BLaER1 treated with 17β-estradiol and CSF1 and Interleukin-3, amounts not matched to agents 10 nM and 100 nM (cell line): ENCODE measurements around the gene ZMYND10.

ENCODE experiments used
- H3K27ac ChIP-seq, 11 experiments: shearing (Covaris generic); formaldehyde crosslinking; 2 replicates each; pipeline ENCODE4 v1.8.1; 2022
- H3K27me3 ChIP-seq, 11 experiments: shearing (Covaris generic); formaldehyde crosslinking; 2 replicates each; pipeline ENCODE4 v1.8.1; 2022
- H3K36me3 ChIP-seq, 11 experiments: shearing (Covaris generic); formaldehyde crosslinking; 2 replicates each; pipeline ENCODE4 v1.8.1; 2022
- H3K4me1 ChIP-seq, 10 experiments: shearing (Covaris generic); formaldehyde crosslinking; 2 replicates each; pipeline ENCODE4 v1.8.1; 2022
- H3K4me2 ChIP-seq, 11 experiments: shearing (Covaris generic); formaldehyde crosslinking; 2 replicates each; pipeline ENCODE4 v1.8.1; 2022
- H3K4me3 ChIP-seq, 10 experiments: shearing (Covaris generic); formaldehyde crosslinking; 2 replicates each; pipeline ENCODE4 v1.8.1; 2022
- H3K9ac ChIP-seq, 11 experiments: shearing (Covaris generic); formaldehyde crosslinking; 2 replicates each; pipeline ENCODE4 v1.8.1; 2022
- H3K9me3 ChIP-seq, 11 experiments: shearing (Covaris generic); formaldehyde crosslinking; replicated peaks in 1 of 11; 2 replicates each; pipeline ENCODE4 v1.8.1; 2022
- H4K20me1 ChIP-seq, 11 experiments: shearing (Covaris generic); formaldehyde crosslinking; 2 replicates each; pipeline ENCODE4 v1.8.1; 2022
- Cebpa-rat ChIP-seq, 11 experiments: shearing (Covaris generic); IDR thresholded peaks; 2 replicates each; pipeline ENCODE4 v1.8.1; 2022

Gene ZMYND10

GRCh38 chr3:50383750-50384149 lies 38.2 kb upstream of the ZMYND10 start:
- Histone ChIP-seq H3K9ac (peak overlapping the region in 1 of 11 experiments; percentile 8; a peak in 1 of 22 replicates), H3K27ac (no peak overlapping the region), H3K27me3 (no peaks in the 10 kb centered on the region; a peak in 1 of 22 replicates), H3K9me3 (no peaks in the 10 kb centered on the region), H3K4me1 (peaks cover 0 to 27% (median 10%) of the 10 kb centered on the region in 10 experiments; a peak in 11 of 20 replicates), H3K36me3 (no peaks in the 10 kb centered on the region), H3K4me3 (no peak overlapping the region), H3K4me2 (no peak overlapping the region), H4K20me1 (no peaks in the 10 kb centered on the region; a peak in 1 of 22 replicates)
- no peak for TF ChIP-seq Cebpa-rat (IDR thresholded peaks at IDR 0.05)

DNA sequence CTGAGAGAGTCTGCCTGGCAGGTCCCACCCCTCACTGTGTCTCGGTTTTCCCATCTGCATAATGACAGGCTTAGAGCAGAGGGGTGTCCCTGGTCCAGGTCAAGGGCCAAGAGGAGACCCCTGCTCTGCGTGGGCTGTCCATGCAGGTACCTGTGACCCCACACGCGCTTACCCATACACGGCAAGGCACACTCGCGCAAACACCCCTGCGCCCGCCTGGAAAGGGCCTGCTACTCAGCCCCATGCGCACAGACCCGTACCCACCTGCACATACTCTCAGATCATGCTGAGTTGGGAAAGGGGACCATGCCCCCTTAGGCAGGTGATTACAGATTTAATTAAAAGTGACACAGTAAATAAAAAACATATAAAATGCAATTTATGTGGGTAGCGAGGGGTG lies 37.2 kb upstream of the ZMYND10 start:
- no peak for TF ChIP-seq Cebpa-rat (IDR thresholded peaks at IDR 0.05)
- H4K20me1 ChIP-seq: no peaks in the 10 kb centered on the region; a peak in 1 of 22 replicates
- no peaks in the 10 kb centered on the region; a peak in 1 of 22 replicates for H3K27me3 ChIP-seq
- H3K27ac ChIP-seq: no peak overlapping the region
- peaks cover 0 to 25% (median 10%) of the 10 kb centered on the region in 10 experiments; a peak in 11 of 20 replicates for H3K4me1 ChIP-seq
- no peak overlapping the region for H3K4me2 ChIP-seq
- H3K4me3 ChIP-seq: no peak overlapping the region
- no peaks in the 10 kb centered on the region for H3K36me3 ChIP-seq
- no peaks in the 10 kb centered on the region for H3K9me3 ChIP-seq
- H3K9ac ChIP-seq: no peak overlapping the region

GRCh38 chr3:50381383-50381782 lies 35.9 kb upstream of the ZMYND10 start:
- no peak for TF ChIP-seq Cebpa-rat (IDR thresholded peaks at IDR 0.05)
- Histone ChIP-seq H3K4me2 (peak overlapping the region in 5 of 11 experiments; percentile 15 to 56 (median 31); a peak in 8 of 22 replicates), H3K9ac (no peak overlapping the region), H3K9me3 (no peaks in the 10 kb centered on the region), H3K4me3 (no peak overlapping the region), H4K20me1 (no peaks in the 10 kb centered on the region; a peak in 1 of 22 replicates), H3K4me1 (peaks cover 0 to 25% (median 11%) of the 10 kb centered on the region in 10 experiments; a peak in 12 of 20 replicates), H3K27me3 (no peaks in the 10 kb centered on the region; a peak in 1 of 22 replicates), H3K36me3 (no peaks in the 10 kb centered on the region), H3K27ac (no peak overlapping the region)

GRCh38 chr3:50380405-50381085 lies 35.0 kb upstream of the ZMYND10 start:
- Histone ChIP-seq H3K9me3 (no peaks in the 10 kb centered on the region), H3K9ac (no peak overlapping the region), H3K36me3 (no peaks in the 10 kb centered on the region), H3K4me2 (peak overlapping the region in 5 of 11 experiments; percentile 15 to 56 (median 31); a peak in 7 of 22 replicates), H3K27me3 (no peaks in the 10 kb centered on the region), H3K4me1 (peaks cover 0 to 28% (median 19%) of the 10 kb centered on the region in 10 experiments; a peak in 15 of 20 replicates), H4K20me1 (no peaks in the 10 kb centered on the region; a peak in 1 of 22 replicates), H3K27ac (no peak overlapping the region), H3K4me3 (no peak overlapping the region)
- TF ChIP-seq Cebpa-rat (IDR thresholded peaks at IDR 0.05): no peak

DNA sequence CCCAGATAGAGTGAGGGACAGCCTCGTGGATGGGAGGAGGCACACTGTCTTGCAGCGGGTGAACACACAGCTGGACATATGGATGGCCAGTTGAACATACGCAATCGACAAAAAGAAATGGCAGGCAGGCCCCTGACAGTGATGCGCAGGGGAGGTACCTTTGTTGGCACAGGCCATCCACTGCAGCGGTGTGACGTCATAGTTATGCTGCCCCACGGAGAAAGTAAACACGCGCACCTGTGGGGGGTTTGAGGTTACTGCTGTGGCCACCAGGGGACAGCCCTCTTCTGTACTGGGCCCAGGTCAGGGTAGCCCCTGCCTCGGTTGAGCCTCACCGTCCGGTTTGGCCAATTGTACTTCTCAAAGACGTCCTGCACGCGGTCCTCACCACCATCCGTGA lies 33.2 kb upstream of the ZMYND10 start:
- no peak overlapping the region for H3K27ac ChIP-seq
- H3K9me3 ChIP-seq: no peaks in the 10 kb centered on the region
- no peak overlapping the region for H3K9ac ChIP-seq
- H4K20me1 ChIP-seq: no peaks in the 10 kb centered on the region; a peak in 1 of 22 replicates
- no peak overlapping the region for H3K4me3 ChIP-seq
- H3K27me3 ChIP-seq: no peaks in the 10 kb centered on the region
- no peak overlapping the region for H3K4me2 ChIP-seq
- H3K36me3 ChIP-seq: no peaks in the 10 kb centered on the region
- peaks cover 0 to 35% (median 31%) of the 10 kb centered on the region in 10 experiments; a peak in 16 of 20 replicates for H3K4me1 ChIP-seq
- TF ChIP-seq Cebpa-rat (IDR thresholded peaks at IDR 0.05): no peak

- no peaks in the 10 kb centered on the region for H3K9me3 ChIP-seq
- H3K4me2 ChIP-seq: no peak overlapping the region
- H3K4me3 ChIP-seq: no peak overlapping the region
- no peaks in the 10 kb centered on the region for H4K20me1 ChIP-seq
- H3K9ac ChIP-seq: no peak overlapping the region
- H3K27ac ChIP-seq: no peak overlapping the region
- peaks cover 0 to 38% (median 33%) of the 10 kb centered on the region in 10 experiments; a peak in 16 of 20 replicates for H3K4me1 ChIP-seq
- H3K27me3 ChIP-seq: no peaks in the 10 kb centered on the region
- TF ChIP-seq Cebpa-rat (IDR thresholded peaks at IDR 0.05): no peak
- H3K36me3 ChIP-seq: no peaks in the 10 kb centered on the region
Observed at GRCh38 chr3:50378024-50378423, 32.5 kb upstream of the ZMYND10 start.

- peaks cover 0 to 39% (median 32%) of the 10 kb centered on the region in 10 experiments; a peak in 16 of 20 replicates for H3K4me1 ChIP-seq
- no peak for TF ChIP-seq Cebpa-rat (IDR thresholded peaks at IDR 0.05)
Observed at GRCh38 chr3:50375258-50375931, 29.9 kb upstream of the ZMYND10 start.

GRCh38 chr3:50374363-50375257 lies 29.1 kb upstream of the ZMYND10 start:
- Histone ChIP-seq H3K36me3 (no peaks in the 10 kb centered on the region), H4K20me1 (no peaks in the 10 kb centered on the region), H3K9ac (peak overlapping the region in 1 of 11 experiments; percentile 41; a peak in 1 of 22 replicates), H3K27ac (no peak overlapping the region), H3K27me3 (no peaks in the 10 kb centered on the region), H3K4me1 (peaks cover 0 to 40% (median 32%) of the 10 kb centered on the region in 10 experiments; a peak in 16 of 20 replicates), H3K9me3 (no peaks in the 10 kb centered on the region), H3K4me3 (no peak overlapping the region), H3K4me2 (peak overlapping the region in 8 of 11 experiments; percentile 31 to 71 (median 49); a peak in 15 of 22 replicates)
- TF ChIP-seq Cebpa-rat (IDR thresholded peaks at IDR 0.05): no peak

More at GRCh38 chr3:50375258-50375931, 29.9 kb upstream of the ZMYND10 start:
- Histone ChIP-seq H3K4me2 (peak overlapping the region in 9 of 11 experiments; percentile 19 to 71 (median 38); a peak in 11 of 22 replicates), H3K36me3 (no peaks in the 10 kb centered on the region), H3K4me3 (no peak overlapping the region), H3K9me3 (no peaks in the 10 kb centered on the region), H4K20me1 (no peaks in the 10 kb centered on the region), H3K27me3 (no peaks in the 10 kb centered on the region), H3K9ac (no peak overlapping the region), H3K27ac (peak overlapping the region in 5 of 11 experiments; percentile 20 to 60 (median 43); a peak in 8 of 22 replicates)
